HG03432 (cell line): ENCODE data around the gene ABLIM3.
"Not testable (repeated sequence)": the region's sequence is repeated elsewhere in the genome, so short reads cannot be mapped to it uniquely, and the experiment has no call there.

Experiments
- ATAC-seq: cut with Tn5 transposase; IDR thresholded peaks from one replicate; pipeline ENCODE4 v1.9.1; 2021; ENCODE audit warnings: mild to moderate bottlenecking, moderate library complexity; ENCODE audit not compliant: unreplicated experiment

ABLIM3 gene

DNA sequence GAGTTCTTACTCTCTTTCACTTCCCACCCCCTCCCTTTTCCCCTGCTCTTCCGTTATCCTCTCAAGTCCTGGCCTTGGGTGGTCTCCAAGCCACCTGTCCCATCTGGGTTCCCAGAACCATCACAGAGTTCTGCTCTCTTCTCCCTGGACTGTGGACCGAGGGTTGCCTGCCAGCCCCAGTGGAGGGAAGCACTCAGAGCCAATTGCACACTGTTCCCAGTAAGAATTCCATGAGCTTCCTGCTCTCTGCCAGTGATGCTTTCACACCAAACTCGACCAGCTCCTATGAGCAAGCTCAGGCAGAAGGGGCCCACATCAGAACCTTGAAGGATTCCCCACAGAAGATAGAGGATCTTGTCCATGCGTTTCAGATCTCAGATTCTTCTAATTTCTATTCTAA, 110.3 kb downstream of the ABLIM3 start:
- no peak for ATAC-seq

DNA sequence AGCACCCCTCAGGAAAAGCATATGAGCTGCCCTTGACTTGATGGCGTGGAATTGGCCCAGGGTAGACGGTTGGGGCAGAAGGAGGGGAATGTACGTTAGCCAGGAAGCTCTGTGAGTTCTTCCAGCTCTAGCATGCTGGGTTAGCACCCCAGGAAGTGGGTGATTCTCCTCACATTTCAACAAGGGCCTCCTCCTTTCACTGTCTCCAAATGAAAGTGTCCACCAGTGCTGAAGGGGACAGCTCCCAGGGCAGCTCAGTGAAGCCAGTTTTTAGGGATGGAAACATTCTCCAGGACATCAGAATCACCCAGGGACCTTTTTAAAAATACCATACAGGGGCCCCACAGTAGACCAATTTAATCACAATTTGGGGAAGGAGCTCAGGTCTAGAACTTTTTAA, 113.2 kb downstream of the ABLIM3 start:
- ATAC-seq: no peak

DNA sequence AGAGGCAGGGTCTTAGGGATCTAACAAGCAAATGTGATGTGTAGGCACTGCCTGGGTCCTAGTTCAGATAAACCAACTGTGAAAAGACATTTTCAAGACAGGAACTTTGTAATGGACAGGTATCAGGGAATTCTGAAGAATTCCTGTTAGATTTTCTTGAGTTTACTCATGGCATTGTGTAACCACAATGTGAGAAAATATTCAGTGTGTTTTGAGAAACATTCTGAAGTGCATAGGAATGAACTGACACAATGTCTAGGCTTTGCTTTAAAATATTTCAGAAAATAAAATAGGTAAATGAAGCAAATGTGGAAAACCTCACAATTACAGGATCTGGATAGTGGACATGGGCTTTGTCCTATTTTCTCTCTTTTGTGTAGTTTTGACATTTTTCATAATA, 115.2 kb downstream of the ABLIM3 start:
- ATAC-seq: no peak

DNA sequence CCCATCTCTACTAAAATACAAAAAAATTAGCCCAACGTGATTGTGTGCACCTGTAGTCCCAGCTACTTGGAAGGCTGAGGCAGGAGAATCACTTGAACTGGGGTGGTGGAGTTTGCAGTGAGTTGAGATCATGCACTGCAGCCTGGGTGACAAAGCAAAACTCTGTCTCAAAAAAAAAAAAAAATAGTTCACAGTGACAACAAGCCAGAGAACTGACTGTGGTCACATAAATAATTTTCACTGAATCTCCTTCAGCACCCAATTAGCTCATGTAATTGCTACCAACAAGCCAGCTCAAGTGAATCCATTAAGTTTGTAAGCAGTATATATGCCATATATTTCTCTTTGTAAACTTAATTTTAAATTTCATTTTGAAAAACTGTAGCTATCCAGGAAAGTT, 115.8 kb downstream of the ABLIM3 start:
- ATAC-seq: no peak

DNA sequence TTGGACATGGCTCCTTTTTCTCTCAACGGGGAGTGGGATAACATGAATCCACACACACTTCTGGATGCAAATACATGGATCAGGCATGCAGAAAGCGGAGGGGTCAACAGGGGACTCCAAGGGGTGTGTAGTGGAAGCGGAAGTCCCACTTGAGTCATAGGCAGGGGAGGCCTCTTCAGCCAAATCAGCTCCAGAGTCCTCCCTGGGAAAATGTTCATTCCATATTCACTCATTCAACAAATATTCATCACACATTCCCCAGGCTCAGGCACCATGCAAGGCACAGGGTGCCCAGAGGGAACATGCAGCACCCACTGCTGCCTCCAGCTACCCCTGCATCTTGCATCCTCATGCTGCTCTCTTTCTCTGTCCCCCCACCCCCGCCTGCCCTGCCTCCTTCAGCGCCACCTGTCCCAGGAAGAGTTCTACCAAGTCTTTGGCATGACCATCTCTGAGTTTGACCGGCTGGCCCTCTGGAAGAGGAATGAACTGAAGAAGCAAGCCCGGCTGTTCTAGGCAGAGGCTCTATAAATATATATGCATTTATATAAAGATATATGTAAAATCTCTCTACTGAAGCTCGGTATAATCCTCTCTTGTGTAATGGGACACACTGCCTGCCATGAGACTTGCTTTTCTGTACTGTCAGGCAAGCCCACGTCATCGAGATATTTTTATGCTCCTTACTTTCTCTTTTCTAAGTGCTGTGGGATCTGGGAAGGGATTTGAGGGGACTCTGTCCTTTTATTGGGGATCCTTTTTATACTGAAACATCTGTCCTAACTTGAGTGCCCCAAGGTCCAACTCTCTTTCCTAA, 116.8 kb downstream of the ABLIM3 start:
- no peak for ATAC-seq

DNA sequence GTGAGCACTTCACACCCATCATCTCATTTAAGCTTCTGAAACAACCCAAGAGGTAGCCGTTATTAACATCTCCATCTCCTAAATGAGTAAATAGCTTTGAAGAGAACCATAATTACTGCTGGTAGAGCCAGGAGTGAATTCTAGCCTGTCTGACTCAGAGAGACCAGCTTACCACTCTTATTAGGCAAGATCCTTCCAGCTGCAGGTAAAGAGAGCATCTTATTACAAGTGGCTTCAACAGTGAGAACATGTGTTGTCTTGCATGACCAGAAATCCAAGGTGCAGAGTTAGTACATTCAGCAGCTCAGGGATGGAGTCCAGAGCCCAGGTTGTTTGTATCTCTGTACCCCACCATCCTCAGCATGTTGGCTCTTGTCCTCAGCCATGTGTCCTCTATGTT, 119.5 kb downstream of the ABLIM3 start:
- ATAC-seq: no peak

DNA sequence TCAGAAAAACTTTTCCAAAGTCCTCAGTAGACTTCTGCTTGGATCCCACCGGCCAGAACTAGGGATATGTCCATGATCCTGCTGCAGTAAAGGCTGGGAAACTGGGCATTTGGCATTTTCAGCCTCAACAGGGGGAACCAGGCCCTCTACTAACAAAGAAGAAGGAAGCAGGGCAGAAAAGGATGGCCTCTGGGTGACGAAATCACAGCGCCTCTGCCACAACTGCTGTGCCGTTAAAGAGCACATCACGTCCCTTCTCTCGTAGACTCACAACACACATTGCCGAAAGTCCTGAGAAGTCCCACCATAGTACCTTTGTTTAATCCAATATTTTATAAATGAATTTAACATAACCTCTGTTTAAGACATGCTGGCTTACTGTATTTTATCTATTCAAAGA, 120.0 kb downstream of the ABLIM3 start:
- no peak for ATAC-seq

DNA sequence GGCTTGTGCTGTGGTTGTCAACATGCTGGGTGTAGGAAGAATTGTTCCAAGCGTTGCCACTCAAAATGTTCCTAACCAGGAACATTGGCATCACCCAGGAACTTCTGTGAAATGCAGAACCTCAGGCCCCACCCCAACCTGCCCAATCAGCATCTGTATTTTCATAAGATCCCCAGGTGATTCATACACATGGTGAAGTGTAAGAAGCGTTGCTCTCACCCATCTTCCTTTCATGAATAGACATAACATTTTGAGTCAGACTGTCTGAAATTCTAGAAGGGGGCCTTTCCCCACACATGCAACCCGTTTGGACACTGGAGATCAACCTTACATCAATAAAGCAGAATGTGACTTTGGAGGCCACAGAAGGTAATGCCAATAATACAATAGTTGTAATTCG, 121.0 kb downstream of the ABLIM3 start:
- no peak for ATAC-seq

DNA sequence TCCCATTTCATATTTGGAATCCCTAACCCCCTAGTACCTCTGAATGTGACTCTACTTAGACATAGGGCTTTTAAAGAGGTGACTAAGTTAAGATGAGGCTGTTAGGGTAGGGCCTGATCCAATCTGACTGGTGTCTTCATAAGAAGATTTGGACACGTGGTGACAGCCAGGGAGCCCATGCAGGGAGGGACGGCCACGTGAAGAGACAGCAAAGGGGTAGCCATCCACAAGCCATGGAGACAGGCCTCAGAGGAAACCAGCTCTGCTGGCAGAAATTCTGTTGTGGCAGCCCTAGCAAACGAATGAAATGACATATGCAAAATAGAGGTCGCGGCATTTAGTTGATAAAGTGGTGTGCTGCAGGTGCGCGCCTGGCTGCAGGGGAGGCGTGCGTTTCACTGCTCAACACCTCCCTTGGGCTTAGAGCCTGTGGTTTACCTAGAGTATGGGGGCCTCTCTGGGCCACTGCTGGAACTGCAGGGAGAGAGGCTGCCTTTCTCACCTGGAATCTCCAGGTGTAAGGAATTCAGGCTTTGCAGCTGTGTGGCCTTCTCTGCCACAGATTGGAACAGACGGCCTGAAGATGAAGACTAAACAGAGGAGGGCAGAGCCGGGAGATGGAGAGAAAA, 123.3 kb downstream of the ABLIM3 start:
- ATAC-seq: peak; percentile 76

DNA sequence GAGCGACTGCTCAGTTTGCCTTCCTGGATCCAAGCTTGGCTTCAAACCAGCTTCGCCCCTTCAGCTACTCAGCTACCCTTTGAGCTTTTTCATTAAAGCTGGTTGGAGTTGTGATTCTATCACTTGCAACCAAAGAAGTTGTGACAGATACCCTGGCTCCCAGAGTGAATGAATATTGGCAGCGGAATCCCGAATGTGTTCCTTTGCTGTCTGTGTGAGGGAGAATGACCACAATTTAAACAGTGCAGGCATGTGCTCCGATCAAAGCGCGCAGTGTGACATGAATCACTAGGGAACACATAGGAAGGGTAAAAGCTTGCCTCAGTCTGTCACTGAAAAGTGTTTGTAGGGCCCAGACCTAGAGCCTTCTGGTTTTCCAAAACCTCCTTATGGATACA, 123.8 kb downstream of the ABLIM3 start:
- no peak for ATAC-seq

DNA sequence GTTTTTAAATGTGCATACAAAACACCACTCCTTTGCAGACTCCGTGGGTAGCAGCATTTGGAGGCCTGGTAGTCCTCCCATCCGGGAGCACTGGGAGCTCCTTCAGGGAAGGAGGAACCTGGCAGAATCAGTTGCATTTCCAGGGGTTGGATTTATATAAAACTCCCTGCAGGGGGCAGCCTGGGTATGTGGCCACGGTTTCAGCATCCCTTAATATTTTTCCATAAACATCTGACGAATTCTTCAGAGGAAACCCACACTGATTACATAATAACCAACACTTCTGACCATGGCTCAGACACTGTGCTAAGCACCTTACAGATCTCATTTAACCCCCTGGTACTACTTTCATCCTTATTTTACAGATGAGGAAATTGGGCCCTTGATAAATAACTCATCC, 124.3 kb downstream of the ABLIM3 start:
- no peak for ATAC-seq

DNA sequence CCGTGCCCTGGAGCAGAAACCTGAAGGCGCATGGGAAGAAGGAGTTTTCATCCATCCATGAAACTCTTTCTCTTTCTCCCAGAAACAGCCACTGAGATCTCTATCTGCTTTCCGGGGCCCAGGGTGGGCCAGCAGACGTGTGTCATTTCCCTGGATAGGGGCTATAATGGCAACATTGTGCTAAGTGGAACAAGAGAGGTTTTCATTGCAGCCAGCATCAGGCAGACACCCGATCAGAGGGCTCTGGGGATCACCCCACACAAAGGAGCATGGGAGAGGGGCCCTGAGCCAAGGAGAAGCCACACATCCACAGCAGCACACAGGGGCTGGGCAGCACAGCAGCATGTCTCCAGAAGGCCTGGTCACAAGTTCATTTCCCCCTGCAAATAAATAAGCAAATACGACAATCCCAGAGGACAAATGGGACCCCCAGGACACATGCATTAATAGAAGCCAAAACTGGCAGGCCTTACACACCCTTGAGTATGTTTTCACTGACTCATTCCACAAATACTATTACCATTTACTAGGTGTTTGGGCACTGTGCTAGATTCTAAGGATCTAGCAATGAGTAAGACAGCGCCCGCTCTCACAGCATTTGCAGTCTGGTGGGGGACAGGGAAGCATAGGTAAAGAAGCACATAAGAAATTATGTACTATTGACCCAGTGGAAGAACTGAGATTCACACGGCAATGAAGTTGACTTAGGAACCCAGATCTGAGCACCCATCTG, 126.1 kb downstream of the ABLIM3 start:
- no peak for ATAC-seq

DNA sequence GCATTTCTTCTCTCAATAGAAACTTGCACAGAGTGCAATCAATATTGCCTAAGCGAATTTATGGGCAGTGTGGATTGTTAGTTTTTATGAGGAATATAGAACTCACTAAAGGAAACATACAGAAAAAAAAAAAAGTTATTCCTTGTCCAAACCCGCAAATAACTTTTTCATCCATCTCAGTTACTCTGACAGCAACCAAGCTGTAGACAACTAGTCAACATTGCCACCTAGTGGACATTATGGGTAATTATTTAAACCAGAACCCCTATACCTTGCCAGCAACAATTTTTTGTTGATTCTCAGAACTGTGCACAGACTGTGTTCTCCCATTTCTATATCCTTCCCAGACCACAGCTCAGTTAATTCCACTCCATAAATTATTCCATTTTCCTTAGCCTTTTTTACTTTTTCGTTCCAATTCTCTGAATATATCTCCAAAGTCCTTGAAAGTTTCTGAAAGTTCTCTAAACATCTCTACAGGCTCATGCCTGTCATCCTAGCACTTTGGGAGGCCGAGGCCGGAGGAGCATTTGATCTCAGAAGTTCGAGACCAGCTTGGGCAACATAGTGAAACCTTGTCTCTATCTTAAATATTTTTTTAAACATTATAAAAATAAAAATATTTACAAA, 127.8 kb downstream of the ABLIM3 start:
- peak; percentile 46 for ATAC-seq

DNA sequence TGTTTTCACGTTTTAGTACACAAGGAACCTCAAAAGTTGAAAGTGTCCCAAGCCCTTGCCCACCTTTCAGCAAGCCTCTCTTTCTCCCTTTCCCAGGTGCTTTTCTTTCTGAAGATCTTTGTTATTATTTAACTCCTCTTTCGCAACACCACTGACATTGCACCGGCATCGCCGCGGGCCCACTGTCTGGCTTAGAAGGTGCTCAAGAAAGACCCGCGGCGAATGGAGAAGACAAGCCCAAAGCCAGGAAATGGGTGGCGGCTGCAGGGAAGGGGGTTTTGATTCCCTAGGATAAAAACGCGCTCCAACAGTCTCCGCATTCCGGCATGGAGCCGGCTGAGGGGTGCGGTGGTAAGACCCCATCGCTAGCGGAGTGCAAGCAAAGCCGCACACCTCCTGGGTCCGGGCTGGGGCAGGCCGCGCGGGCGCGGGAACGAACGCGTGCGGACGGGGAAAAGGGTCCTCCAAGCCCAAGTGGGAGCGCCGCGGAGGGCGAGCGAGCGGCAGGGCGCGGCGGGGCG, 130.0 kb downstream of the ABLIM3 start:
- ATAC-seq: no peak

DNA sequence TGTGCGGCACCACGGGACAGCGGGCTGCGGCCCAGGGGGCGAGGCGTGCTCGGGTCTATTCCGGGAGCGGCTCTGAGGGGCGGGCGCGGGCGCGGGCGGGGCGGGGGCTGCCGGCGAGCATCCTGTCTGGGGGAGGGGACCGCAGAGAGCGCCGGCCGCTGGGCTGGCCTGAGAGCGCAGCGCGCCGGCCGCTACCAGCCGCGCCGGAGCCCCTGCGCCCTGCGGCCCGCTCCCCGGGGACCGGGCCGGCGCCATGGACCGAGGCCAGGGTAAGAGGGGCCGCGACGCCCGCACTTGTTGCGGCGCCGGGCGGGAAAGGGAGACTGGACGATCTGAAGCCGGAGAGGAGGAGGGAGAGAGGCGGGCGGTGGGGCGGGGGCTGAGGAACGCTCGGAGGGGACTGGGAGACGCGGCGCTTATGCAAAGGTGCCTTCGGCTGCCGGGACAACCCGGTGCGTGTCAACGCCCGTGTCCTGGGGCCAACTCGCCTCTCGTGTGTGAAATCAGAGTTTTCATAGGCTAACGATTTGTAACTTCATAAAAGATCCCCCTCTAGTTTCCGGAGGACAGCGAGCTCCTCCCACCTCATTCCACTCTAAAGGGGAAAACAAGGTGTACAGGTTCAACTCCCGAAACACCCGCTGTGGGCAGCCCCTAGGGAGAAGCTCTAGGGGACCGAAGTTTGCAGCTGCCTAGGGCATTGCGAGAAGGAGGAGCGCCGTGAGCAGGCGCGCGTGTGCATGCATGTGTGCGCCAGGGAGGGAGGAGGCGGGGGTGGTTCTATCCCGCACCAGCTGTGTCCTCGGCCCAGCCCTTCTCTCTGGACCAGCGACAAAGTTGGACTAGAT, 130.6 kb downstream of the ABLIM3 start, which contains the start of gene AFAP1L1:
Gene AFAP1L1 (plus strand): TSS at position 144 of the 848 bp plus-strand sequence. CDS start 110 bp downstream, at position 254.
- ATAC-seq: no peak

DNA sequence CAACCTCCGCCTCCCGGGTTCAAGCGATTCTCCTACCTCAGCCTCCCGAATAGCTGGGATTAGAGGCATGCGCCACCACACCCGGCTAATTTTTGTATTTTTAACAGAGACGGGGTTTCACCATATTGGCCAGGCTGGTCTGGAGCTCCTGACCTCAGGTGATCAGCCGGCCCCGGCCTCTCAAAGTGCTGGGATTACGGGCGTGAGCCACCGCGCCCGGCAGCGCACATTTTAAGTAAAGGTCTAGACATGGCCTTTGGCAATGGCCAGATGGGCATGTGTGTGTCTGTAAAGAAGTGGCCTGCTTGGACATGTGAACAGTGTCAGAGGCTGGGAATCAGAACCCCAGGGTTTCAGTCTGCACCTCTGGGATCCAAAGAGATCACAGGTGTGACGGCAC, 131.5 kb downstream of the ABLIM3 start:
- not testable (repeated sequence) for ATAC-seq

DNA sequence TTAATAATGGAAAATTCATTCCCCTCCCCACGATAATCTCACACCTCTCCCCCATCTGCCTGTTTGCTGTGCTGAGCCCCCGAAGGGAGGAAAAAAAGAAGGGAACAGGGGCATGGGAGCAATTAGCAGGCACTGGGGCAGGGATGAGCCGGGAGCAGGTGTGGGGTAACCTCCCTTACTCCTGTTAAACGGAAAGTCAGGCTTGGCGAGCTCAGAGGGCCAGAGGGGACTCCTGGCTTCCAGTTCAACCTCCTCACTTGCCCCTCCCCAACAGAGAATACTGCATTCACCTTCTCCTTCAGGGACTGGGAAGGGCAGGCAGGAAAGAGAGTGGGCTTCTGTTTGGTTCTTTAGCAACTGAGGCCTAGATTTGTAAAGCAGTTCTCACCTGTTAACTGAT, 131.9 kb downstream of the ABLIM3 start:
- ATAC-seq: no peak

DNA sequence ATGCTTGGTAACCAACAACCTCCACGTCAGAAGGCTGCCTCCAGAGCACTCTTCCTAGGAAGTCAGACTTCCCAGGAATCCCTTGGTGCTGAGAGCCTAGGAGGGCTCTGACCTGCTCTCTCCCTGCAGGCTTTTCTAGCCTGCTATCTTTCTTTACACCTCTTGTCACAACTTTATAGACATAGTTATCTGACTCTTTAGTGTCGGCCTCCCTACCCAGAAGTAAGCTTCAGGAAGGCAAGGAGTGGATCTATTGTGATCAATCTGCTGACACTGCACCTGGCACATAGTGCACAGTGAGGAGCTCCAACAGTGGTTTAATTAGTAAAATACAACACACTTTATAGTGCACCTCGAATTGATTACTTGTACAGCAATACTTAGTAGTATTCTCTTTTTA, 132.7 kb downstream of the ABLIM3 start:
- ATAC-seq: no peak

DNA sequence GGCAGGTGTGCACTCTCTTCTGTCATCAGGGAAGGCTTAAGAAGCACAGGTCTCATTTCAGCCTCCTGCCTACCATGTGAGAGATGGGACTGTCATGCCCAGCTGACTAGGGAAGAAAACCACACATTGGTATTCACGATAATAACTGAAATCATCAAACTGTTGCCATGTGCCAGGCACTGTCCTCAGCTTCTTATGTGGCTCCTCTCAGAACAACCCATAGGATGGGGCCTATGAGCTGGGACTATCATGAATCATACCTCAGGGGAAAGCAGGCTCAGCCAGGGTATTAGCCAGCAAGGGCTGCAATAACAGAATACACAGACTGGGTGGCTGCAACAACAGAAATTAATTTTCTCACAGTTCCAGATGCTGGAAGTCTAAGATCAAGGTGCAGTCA, 133.6 kb downstream of the ABLIM3 start:
- no peak for ATAC-seq

DNA sequence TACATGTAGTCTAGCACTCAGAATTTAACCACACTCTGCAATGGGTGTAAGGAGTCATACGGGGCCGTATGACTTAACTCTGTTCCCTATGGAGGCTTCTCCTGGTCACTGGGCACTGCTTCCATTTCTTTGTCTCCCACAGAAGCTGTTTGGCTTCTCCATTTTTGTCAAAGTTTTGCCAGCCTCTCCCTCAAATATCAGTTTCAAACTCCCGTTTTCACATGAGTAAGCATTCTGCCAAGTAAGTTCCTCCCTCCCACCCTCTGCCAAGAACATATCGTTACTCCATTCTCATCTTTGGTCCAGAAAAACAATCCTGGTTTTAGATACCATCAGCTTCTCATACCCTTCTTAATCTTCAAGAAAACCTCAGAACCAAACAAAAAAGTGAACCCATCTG, 136.5 kb downstream of the ABLIM3 start:
- ATAC-seq: no peak
